Activated CD8-positive, alpha-beta memory T cell treated with anti-CD3 and anti-CD28 coated beads, Interleukin-2, amount 10 ng/mL, durations not matched to agents 7 days and 5 days (primary cell): ENCODE measurements around the gene PIP4P1. TPM values are rescaled to one million over a fixed set of nuclear protein-coding genes. Genes with fewer than 3 reads are reported as not detected.

Experiments
- ATAC-seq: fragments of 150-1000 bp; cut with Tn5 transposase; one replicate; pipeline ENCODE4 v1.10.0; 2021; ENCODE audit warnings: moderate library complexity
- CTCF ChIA-PET: fragments of 350-600 bp; sonication (Branson Sonifier 250); formaldehyde crosslinking; loops from one replicate; lab custom pipeline; 2021; ENCODE audit warnings: antibody characterized with exemption; lab: Charles Lee
- DNase-seq: peaks from one replicate; pipeline ENCODE4 v3.0.0-alpha.2; 2020
- H3K27ac Mint-ChIP-seq: one replicate; pipeline ENCODE4 v1.8.0; 2021; ENCODE audit warnings: mild to moderate bottlenecking, mixed read lengths
- H3K27me3 Mint-ChIP-seq: one replicate; pipeline ENCODE4 v1.8.0; 2021; ENCODE audit warnings: mixed read lengths
- H3K36me3 Mint-ChIP-seq: one replicate; pipeline ENCODE4 v1.8.0; 2021; ENCODE audit warnings: mild to moderate bottlenecking, mixed read lengths
- H3K4me1 Mint-ChIP-seq: one replicate; pipeline ENCODE4 v1.8.0; 2021; ENCODE audit warnings: mixed read lengths
- H3K4me3 Mint-ChIP-seq: one replicate; pipeline ENCODE4 v1.8.0; 2021; ENCODE audit warnings: mild to moderate bottlenecking, moderate library complexity, mixed read lengths
- H3K9me3 Mint-ChIP-seq: one replicate; pipeline ENCODE4 v1.8.0; 2022; ENCODE audit warnings: low read depth, mixed read lengths
- total RNA-seq, 2 experiments: library from RNA; stranded (reverse); gene quantifications; one replicate each; pipeline ENCODE4 v1.2.3, GENCODE V29; 2021

The PIP4P1 gene
- total RNA-seq, 2 experiments from 2014 or later: 30.9 to 31.7 TPM

- H3K9me3 Mint-ChIP-seq: no peaks in the 10 kb centered on the region
- CTCF ChIA-PET: interaction anchor here (0.9 to 3.8 kb wide), 2 partner anchors 12 to 182 kb away, joined by 4 to 25 read pairs; no protein-coding TSS in a partner anchor
- H3K36me3 Mint-ChIP-seq: peaks cover 2% of the 10 kb centered on the region
- DNase-seq (peak; percentile 51), ATAC-seq (peak; percentile 75)
- H3K4me1 Mint-ChIP-seq: peaks cover 26% of the 10 kb centered on the region
- peak overlapping the region; percentile 86 for H3K27ac Mint-ChIP-seq
- H3K27me3 Mint-ChIP-seq: no peaks in the 10 kb centered on the region
- H3K4me3 Mint-ChIP-seq: peak overlapping the region; percentile 47
Observed at GRCh38 chr14:20427231-20428009, 33.8 kb downstream of the PIP4P1 start.

- Mint-ChIP-seq H3K27me3 (no peaks in the 10 kb centered on the region), H3K27ac (no peak overlapping the region), H3K9me3 (no peaks in the 10 kb centered on the region), H3K4me1 (peaks cover 26% of the 10 kb centered on the region), H3K4me3 (no peak overlapping the region), H3K36me3 (peaks cover 2% of the 10 kb centered on the region)
- DNase-seq (no peak), ATAC-seq (no peak)
- CTCF ChIA-PET: interaction anchor here (1.1 to 2.9 kb wide), 3 partner anchors 9 to 449 kb away, joined by 3 to 18 read pairs (median 5); no protein-coding TSS in a partner anchor
Observed at GRCh38 chr14:20424851-20425250, 36.4 kb downstream of the PIP4P1 start.

- Mint-ChIP-seq H3K4me1 (peaks cover 9% of the 10 kb centered on the region), H3K36me3 (no peaks in the 10 kb centered on the region), H3K27me3 (no peaks in the 10 kb centered on the region), H3K4me3 (no peak overlapping the region), H3K27ac (no peak overlapping the region), H3K9me3 (no peaks in the 10 kb centered on the region)
- CTCF ChIA-PET: interaction anchor here (0.8 to 2.5 kb wide), 3 partner anchors 9 to 187 kb away, joined by 3 to 10 read pairs (median 3); no protein-coding TSS in a partner anchor
- DNase-seq (no peak), ATAC-seq (no peak)
Observed at GRCh38 chr14:20422886-20423285, 38.3 kb downstream of the PIP4P1 start.

GRCh38 chr14:20421267-20421666 is 40.0 kb downstream of the PIP4P1 start:
- peaks cover 2% of the 10 kb centered on the region for H3K4me1 Mint-ChIP-seq
- H3K36me3 Mint-ChIP-seq: no peaks in the 10 kb centered on the region

GRCh38 chr14:20419419-20419818 is 41.8 kb downstream of the PIP4P1 start:
- no peaks in the 10 kb centered on the region for H3K9me3 Mint-ChIP-seq
- ATAC-seq (no peak), DNase-seq (no peak)
- no peak overlapping the region for H3K4me3 Mint-ChIP-seq
- H3K4me1 Mint-ChIP-seq: peaks cover 10% of the 10 kb centered on the region
- H3K36me3 Mint-ChIP-seq: no peaks in the 10 kb centered on the region
- CTCF ChIA-PET: no interaction called here
- H3K27me3 Mint-ChIP-seq: no peaks in the 10 kb centered on the region
- no peak overlapping the region for H3K27ac Mint-ChIP-seq

More at GRCh38 chr14:20421267-20421666, 40.0 kb downstream of the PIP4P1 start:
- no peak for ATAC-seq
- H3K4me3 Mint-ChIP-seq: no peak overlapping the region
- DNase-seq: no peak
- CTCF ChIA-PET: interaction anchor here (0.8 to 2.5 kb wide), 3 partner anchors 94 to 550 kb away, joined by 3 to 10 read pairs (median 4); no protein-coding TSS in a partner anchor
- no peaks in the 10 kb centered on the region for H3K27me3 Mint-ChIP-seq
- H3K9me3 Mint-ChIP-seq: no peaks in the 10 kb centered on the region
- H3K27ac Mint-ChIP-seq: no peak overlapping the region

- Mint-ChIP-seq H3K36me3 (no peaks in the 10 kb centered on the region), H3K4me3 (no peak overlapping the region), H3K27ac (no peak overlapping the region), H3K9me3 (no peaks in the 10 kb centered on the region), H3K27me3 (no peaks in the 10 kb centered on the region), H3K4me1 (peaks cover 18% of the 10 kb centered on the region)
- ATAC-seq: no peak
- DNase-seq: no peak
- CTCF ChIA-PET: no interaction called here
Observed at GRCh38 chr14:20418501-20418909, 42.7 kb downstream of the PIP4P1 start.

GRCh38 chr14:20417250-20418186 is 43.7 kb downstream of the PIP4P1 start:
- DNase-seq (no peak), ATAC-seq (no peak)
- peaks cover 18% of the 10 kb centered on the region for H3K4me1 Mint-ChIP-seq
- no peaks in the 10 kb centered on the region for H3K36me3 Mint-ChIP-seq
- no peaks in the 10 kb centered on the region for H3K9me3 Mint-ChIP-seq
- H3K4me3 Mint-ChIP-seq: no peak overlapping the region
- CTCF ChIA-PET: interaction anchor here (0.9 to 1.6 kb wide), 5 partner anchors 13 to 191 kb away, joined by 3 to 9 read pairs (median 4); partner anchors contain the start of genes APEX1 and OSGEP
- H3K27ac Mint-ChIP-seq: no peak overlapping the region
- H3K27me3 Mint-ChIP-seq: no peaks in the 10 kb centered on the region

- no peaks in the 10 kb centered on the region for H3K9me3 Mint-ChIP-seq
- CTCF ChIA-PET: interaction anchor here (0.6 to 4.4 kb wide), 33 partner anchors 9 to 252 kb away, joined by 3 to 48 read pairs (median 5); partner anchors contain the start of genes APEX1, KLHL33, OSGEP and PARP2
- H3K4me3 Mint-ChIP-seq: no peak overlapping the region
- peaks cover 4% of the 10 kb centered on the region for H3K36me3 Mint-ChIP-seq
- H3K4me1 Mint-ChIP-seq: peaks cover 27% of the 10 kb centered on the region
- no peak for DNase-seq
- H3K27ac Mint-ChIP-seq: peak overlapping the region; percentile 78
- no peaks in the 10 kb centered on the region for H3K27me3 Mint-ChIP-seq
- no peak for ATAC-seq
Observed at GRCh38 chr14:20416223-20416622, 45.0 kb downstream of the PIP4P1 start.

GRCh38 chr14:20415782-20416206 is 45.4 kb downstream of the PIP4P1 start:
- peaks cover 32% of the 10 kb centered on the region for H3K4me1 Mint-ChIP-seq
- H3K4me3 Mint-ChIP-seq: no peak overlapping the region
- peak overlapping the region; percentile 78 for H3K27ac Mint-ChIP-seq
- H3K9me3 Mint-ChIP-seq: no peaks in the 10 kb centered on the region
- CTCF ChIA-PET: interaction anchor here (0.6 to 4.4 kb wide), 35 partner anchors 9 to 252 kb away, joined by 3 to 48 read pairs (median 5); partner anchors contain the start of genes APEX1, KLHL33, OSGEP and PARP2
- peaks cover 6% of the 10 kb centered on the region for H3K36me3 Mint-ChIP-seq
- H3K27me3 Mint-ChIP-seq: no peaks in the 10 kb centered on the region
- DNase-seq (peak; percentile 60), ATAC-seq (peak; percentile 37)

GRCh38 chr14:20413744-20414082 is 47.5 kb downstream of the PIP4P1 start:
- Mint-ChIP-seq H3K9me3 (no peaks in the 10 kb centered on the region), H3K4me1 (peaks cover 37% of the 10 kb centered on the region), H3K27ac (peak overlapping the region; percentile 97), H3K36me3 (peaks cover 12% of the 10 kb centered on the region), H3K27me3 (no peaks in the 10 kb centered on the region), H3K4me3 (peak overlapping the region; percentile 94)
- ATAC-seq: peak; percentile 50
- CTCF ChIA-PET: interaction anchor here (0.6 to 4.4 kb wide), 16 partner anchors 9 to 200 kb away, joined by 3 to 48 read pairs (median 5); partner anchors contain the start of genes APEX1, OSGEP, PARP2 and PIP4P1
- DNase-seq: peak; percentile 63

GRCh38 chr14:20412876-20413743 is 48.1 kb downstream of the PIP4P1 start, which contains the start of gene TEP1:
TSS of gene TEP1 (minus strand) at chr14:20413501. CDS start at chr14:20408439, 5,062 bp downstream.
- H3K9me3 Mint-ChIP-seq: no peaks in the 10 kb centered on the region
- H3K4me1 Mint-ChIP-seq: peaks cover 37% of the 10 kb centered on the region
- peak within 1 kb of the TSS; percentile 94 for H3K4me3 Mint-ChIP-seq
- peak; percentile 93 for ATAC-seq
- H3K27me3 Mint-ChIP-seq: no peaks in the 10 kb centered on the region
- H3K27ac Mint-ChIP-seq: peak within 1 kb of the TSS; percentile 97
- CTCF ChIA-PET: interaction anchor here (0.9 to 4.4 kb wide), 13 partner anchors 10 to 209 kb away, joined by 3 to 48 read pairs (median 5); partner anchors contain the start of genes APEX1, OSGEP, PARP2 and PIP4P1
- peaks cover 16% of the 10 kb centered on the region for H3K36me3 Mint-ChIP-seq
- peak; percentile 86 for DNase-seq

GRCh38 chr14:20412411-20412810 is 48.8 kb downstream of the PIP4P1 start:
- CTCF ChIA-PET: interaction anchor here (1.1 to 4.4 kb wide), 6 partner anchors 50 to 210 kb away, joined by 3 to 48 read pairs (median 8); partner anchors contain the start of genes PARP2 and PIP4P1

More at GRCh38 chr14:20412411-20412810, 48.8 kb downstream of the PIP4P1 start:
- H3K4me1 Mint-ChIP-seq: peaks cover 37% of the 10 kb centered on the region
- H3K27ac Mint-ChIP-seq: peak overlapping the region; percentile 97
- ATAC-seq (peak; percentile 13), DNase-seq (no peak)
- H3K4me3 Mint-ChIP-seq: peak overlapping the region; percentile 94
- no peaks in the 10 kb centered on the region for H3K27me3 Mint-ChIP-seq
- H3K9me3 Mint-ChIP-seq: no peaks in the 10 kb centered on the region
- peaks cover 23% of the 10 kb centered on the region for H3K36me3 Mint-ChIP-seq
